ENCODE data around the gene SH3PXD2A. TPM values are rescaled to one million over a fixed set of nuclear protein-coding genes. Genes with fewer than 3 reads are reported as not detected.

Gene SH3PXD2A
- total and polyA plus RNA-seq, 10 donors, result 2.6 to 50.0 (median 35.2) TPM

GRCh38 chr10:103854265-103854685, 1.1 kb downstream of the SH3PXD2A start:
- no peak for TF ChIP-seq POLR2AphosphoS5 (IDR thresholded peaks at IDR 0.05)
- TF ChIP-seq CTCF (IDR thresholded peaks at IDR 0.05 in 8 of 11, conservative IDR thresholded peaks at IDR 0.05 in 3 of 11), result no peak
- no peak for TF ChIP-seq POLR2A (IDR thresholded peaks at IDR 0.05)
- peak overlapping the region in 6 of 8 donors; percentile 27 to 80 (median 74) for H3K27ac ChIP-seq
- no peaks in the 10 kb centered on the region for H3K36me3 ChIP-seq
- H3K4me3 ChIP-seq, result peak overlapping the region; percentile 49 to 77 (median 52)
- peaks cover 0 to 34% (median 13%) of the 10 kb centered on the region in 7 donors for H3K27me3 ChIP-seq (replicated peaks in 1 of 7)
- no peaks in the 10 kb centered on the region for H3K9me3 ChIP-seq
- H3K4me1 ChIP-seq, result peaks cover 13 to 80% (median 55%) of the 10 kb centered on the region in 6 donors
- DNase-seq, result no peak
- WGBS, 5 donors, result 3 to 10% (median 9%) methylated on average over 13 of the region's 13 CpGs
- intact Hi-C loops (cut with DNase I; ENCODE audit: low total_unique reads), result no loop called here

- intact Hi-C loops (cut with DNase I; ENCODE audit: low total_unique reads), result no loop called here
- no peak for DNase-seq
- H3K27ac ChIP-seq, result peak overlapping the region in 5 of 8 donors; percentile 44 to 80 (median 73)
- no peaks in the 10 kb centered on the region for H3K36me3 ChIP-seq
- WGBS, 5 donors, result 58 to 71% (median 61%) methylated on average over 9 of the region's 9 CpGs
- H3K9me3 ChIP-seq, result no peaks in the 10 kb centered on the region
- peaks cover 0 to 34% (median 13%) of the 10 kb centered on the region in 7 donors for H3K27me3 ChIP-seq (replicated peaks in 1 of 7)
- TF ChIP-seq CTCF (IDR thresholded peaks at IDR 0.05 in 8 of 11, conservative IDR thresholded peaks at IDR 0.05 in 3 of 11) (no peak), POLR2AphosphoS5 (IDR thresholded peaks at IDR 0.05) (no peak), POLR2A (IDR thresholded peaks at IDR 0.05) (no peak)
- peaks cover 8 to 78% (median 53%) of the 10 kb centered on the region in 6 donors for H3K4me1 ChIP-seq
- peak overlapping the region; percentile 49 to 77 (median 52) for H3K4me3 ChIP-seq
These were observed 1.7 kb downstream of the SH3PXD2A start for GRCh38 chr10:103853428-103854264.

- Histone ChIP-seq H3K27me3 (replicated peaks in 1 of 7) (peaks cover 0 to 34% (median 13%) of the 10 kb centered on the region in 7 donors), H3K4me1 (peaks cover 8 to 84% (median 51%) of the 10 kb centered on the region in 6 donors)
- intact Hi-C loops (cut with DNase I; ENCODE audit: low total_unique reads), result no loop called here
These were observed 2.5 kb downstream of the SH3PXD2A start for GRCh38 chr10:103852856-103853255.

More at GRCh38 chr10:103852856-103853255, 2.5 kb downstream of the SH3PXD2A start:
- Histone ChIP-seq H3K9me3 (no peaks in the 10 kb centered on the region), H3K4me3 (peak overlapping the region in 1 of 8 donors; percentile 77), H3K36me3 (no peaks in the 10 kb centered on the region), H3K27ac (peak overlapping the region in 4 of 8 donors; percentile 44 to 80 (median 74))
- no peak for TF ChIP-seq CTCF (IDR thresholded peaks at IDR 0.05 in 8 of 11, conservative IDR thresholded peaks at IDR 0.05 in 3 of 11)
- TF ChIP-seq POLR2A (IDR thresholded peaks at IDR 0.05), result no peak
- no peak for TF ChIP-seq POLR2AphosphoS5 (IDR thresholded peaks at IDR 0.05)
- DNase-seq, result no peak
- 32 to 66% (median 48%) methylated on average over 7 of the region's 7 CpGs for WGBS, 5 donors
